Measurements from ENCODE around the gene CCR3.

Gene CCR3

DNA sequence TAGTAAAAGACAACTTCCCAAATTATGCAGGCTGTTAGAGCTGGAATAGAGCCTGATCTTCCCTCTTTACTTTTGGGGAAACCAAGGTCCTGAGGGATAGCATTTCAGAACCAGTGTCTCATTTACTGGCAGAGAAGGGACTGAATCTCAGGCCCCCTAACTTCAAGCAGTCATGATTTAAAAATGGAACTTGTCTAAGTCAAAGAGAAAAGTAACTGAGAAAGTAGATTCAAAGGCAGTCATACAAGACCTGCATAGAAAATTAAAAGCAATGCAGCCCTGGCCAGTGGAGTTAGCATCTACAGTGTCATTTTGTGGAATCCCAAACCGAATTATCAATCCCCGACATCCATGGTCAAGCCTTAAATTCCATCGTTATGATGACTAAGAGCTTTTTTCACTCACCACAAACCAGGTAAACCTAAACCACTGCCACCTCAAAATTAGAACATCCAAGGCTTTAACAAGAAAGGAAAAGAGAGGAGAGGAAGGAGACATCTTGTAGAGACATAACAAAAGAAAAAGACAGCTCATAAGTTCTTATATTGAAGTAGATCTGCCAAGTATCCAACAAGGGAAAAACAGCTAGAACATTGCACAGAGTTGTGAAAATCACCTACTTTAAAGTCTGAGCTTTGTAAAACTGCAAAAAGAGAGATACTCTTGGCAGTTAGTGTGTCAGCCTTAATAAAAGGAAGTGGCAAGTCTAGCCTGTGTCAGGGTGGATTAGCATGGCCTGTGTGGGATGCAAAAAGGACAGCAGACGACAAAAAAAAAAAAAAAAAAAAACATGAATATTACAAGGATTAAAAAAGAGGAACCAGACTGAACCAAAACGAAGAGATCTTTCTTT lies 57.6 kb downstream of the CCR3 start:
- no peak for DNase-seq

DNA sequence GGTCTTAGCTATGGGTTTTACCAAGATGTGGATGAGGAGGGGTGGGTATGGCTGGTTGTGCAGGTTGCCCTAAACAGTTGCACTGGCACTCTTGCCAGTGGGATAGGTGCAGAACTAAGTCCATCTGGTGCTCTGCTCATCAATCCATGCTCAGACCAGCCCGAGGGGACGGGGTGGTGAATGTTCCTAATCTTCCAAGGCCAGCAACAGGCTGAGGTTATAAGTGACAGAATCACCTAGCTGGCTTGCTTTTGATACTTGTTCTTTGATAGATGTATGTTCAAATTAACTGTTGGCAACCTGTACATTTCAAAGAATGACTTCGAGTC lies 58.2 kb downstream of the CCR3 start:
- DNase-seq, result no peak

DNA sequence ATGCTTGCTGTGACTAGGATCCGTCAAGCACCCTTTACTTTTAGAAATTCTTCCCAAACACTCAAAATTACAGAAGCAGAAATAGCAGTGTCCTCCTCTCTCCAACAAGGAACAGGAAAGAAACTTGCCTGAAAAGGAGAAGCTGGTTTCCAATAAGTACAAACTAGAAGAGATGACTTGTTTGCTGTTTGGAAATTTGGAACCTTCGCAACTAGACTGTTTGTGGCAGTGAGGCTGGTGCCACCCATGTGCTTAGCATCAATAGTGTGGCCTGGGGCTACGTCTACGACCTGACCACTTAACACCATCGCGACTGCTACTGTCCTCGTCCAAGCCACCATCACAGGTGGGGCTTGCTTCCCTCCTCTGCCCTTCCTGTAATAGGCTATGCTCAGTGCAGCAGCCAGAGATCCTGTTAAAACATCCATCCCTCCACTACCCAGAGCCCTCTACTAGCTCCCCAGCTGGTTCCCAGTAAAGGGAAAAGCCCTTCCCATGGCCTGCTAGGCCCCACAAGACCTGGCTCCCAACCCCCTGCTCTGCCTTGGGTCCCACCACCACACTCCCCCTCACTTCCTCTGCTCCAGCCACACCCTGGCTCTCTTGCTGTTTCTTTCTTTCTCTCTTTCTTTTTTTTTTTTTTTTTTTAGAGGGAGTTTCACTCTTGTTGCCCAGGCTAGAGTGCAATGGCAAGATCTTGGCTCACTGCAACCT lies 59.0 kb downstream of the CCR3 start:
- DNase-seq, result no peak

DNA sequence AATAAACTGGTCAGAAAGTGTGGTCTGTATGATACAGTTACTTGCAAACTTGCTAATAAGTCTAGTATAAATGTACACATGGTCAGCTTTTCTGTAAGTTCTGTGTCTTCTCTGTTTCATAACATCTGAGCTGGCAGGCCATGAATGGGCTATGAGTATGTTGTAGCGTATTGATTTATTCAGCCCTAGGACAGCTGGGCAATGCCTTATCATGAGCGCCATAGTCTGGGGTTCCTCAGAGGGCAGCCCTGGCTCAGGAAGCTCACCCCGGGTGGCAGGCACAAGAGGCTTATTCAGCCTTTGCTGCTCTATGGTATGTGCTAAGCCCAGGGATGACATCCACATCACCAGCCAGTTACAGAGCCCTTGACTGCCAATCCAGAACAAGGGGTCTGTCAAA lies 61.0 kb downstream of the CCR3 start:
- no peak for DNase-seq

DNA sequence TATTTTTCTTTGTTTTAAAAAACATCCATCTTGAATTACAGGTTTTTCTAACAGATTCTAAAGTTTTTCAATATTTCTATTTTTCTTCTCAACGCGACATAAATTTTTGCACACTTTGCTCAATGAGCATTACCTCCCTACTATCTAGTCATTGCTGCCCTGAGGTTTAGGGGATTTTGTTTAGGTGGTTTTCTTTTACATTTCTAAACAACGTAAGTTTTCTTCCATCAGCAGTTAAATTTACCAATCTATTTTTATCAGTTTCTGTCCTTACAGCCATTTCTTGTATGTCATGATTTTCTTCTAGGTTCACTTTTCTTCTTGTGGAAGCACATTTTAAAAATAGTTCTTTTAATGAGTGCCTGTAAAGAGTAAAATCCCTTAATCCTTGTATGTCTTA lies 62.5 kb downstream of the CCR3 start:
- DNase-seq, result no peak

DNA sequence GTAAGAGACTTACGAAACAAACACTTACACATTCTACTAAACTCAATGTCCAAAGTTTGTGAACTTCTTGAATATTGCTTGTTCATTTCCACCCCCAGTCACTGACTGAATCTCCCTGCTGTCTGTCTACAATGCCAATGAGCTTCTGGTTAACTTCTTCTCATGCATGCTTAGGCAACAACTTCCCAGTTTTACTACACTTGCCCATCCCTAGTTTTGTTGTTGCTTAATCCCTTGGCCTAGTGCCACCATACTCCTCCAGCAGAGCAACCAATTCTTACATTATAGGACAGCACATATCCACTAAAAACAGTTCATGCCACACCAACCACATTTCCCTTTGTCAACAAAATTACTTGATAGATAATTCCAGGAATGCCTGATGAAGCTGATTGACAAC lies 70.7 kb downstream of the CCR3 start:
- DNase-seq, result no peak

DNA sequence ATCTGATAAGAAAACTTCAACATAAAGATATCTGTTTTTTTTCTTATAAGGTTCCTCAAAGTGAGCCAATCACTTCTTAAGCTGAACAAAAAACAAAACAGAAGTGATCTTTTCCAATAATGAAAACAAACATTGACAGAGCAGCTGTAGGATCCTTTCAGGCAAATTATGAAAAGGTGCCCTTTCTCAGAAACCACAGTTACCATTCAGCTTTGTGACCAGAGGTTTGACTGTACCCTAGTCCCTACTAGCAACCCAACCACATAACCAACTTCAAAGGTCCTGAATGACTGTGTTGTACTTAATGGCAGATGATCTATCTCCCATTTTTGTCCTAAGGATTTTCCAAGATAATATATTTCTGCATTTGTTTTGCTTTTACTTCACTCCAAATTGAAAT lies 72.3 kb downstream of the CCR3 start:
- no peak for DNase-seq

DNA sequence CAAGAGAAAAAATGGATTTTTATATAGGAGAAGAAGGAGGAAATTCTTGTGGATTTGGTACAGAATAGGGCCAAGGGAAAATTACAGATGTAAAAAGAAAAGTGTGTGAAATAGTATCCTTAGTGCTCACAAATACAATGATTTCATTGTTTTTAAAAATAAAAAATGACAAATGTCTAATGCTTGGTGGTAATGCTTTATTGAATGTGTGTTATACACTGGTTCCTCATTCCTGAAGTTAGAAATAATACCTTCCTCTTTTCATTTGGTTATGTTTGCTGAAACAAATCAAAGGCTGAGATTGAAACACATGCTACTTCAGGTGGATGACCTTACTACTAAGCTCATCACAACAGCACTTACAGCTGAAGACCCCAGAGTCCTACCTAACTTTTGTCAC lies 73.9 kb downstream of the CCR3 start:
- DNase-seq, result no peak

Measured in NCI-H1092 treated with DMSO at 0.1 percent for 48 hours (cell line).